Measurements from ENCODE around the gene SORBS1. TPM values are rescaled to one million over a fixed set of nuclear protein-coding genes. Genes with fewer than 3 reads are reported as not detected.

Gene SORBS1
- total RNA-seq, 1 donor from 2014 or later = 896 TPM

DNA sequence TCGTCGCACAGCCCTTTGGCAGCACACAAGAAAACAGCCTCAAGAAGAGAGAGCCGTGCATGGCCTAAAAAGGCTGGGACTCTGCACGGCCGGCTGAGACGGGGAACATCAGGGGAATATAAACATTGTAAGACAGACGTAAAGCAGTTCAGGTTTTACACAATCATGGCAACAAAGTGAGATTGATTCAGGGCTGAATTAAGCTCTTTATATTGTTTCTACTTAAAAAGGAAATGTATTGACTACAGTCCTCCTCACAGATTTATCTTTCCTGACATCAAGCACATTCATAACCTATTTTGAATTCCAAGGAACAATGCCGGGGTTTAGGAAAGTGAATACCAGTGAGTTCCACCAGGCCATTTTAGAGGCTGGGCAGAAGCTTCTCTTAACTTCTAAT, 25.2 kb downstream of the SORBS1 start:
- Histone ChIP-seq H3K4me1 (peaks cover 100% of the 10 kb centered on the region), H3K4me3 (peak overlapping the region; percentile 18), H3K36me3 (no peaks in the 10 kb centered on the region), H3K27ac (replicated peaks) (peak overlapping the region; percentile 92), H3K27me3 (ENCODE audit: low read depth) (no peaks in the 10 kb centered on the region), H3K9me3 (replicated peaks) (no peaks in the 10 kb centered on the region)
- intact Hi-C loops (cut with micrococcal nuclease) = no loop called here
- DNase-seq = no peak
- TF ChIP-seq, protein P1, sequence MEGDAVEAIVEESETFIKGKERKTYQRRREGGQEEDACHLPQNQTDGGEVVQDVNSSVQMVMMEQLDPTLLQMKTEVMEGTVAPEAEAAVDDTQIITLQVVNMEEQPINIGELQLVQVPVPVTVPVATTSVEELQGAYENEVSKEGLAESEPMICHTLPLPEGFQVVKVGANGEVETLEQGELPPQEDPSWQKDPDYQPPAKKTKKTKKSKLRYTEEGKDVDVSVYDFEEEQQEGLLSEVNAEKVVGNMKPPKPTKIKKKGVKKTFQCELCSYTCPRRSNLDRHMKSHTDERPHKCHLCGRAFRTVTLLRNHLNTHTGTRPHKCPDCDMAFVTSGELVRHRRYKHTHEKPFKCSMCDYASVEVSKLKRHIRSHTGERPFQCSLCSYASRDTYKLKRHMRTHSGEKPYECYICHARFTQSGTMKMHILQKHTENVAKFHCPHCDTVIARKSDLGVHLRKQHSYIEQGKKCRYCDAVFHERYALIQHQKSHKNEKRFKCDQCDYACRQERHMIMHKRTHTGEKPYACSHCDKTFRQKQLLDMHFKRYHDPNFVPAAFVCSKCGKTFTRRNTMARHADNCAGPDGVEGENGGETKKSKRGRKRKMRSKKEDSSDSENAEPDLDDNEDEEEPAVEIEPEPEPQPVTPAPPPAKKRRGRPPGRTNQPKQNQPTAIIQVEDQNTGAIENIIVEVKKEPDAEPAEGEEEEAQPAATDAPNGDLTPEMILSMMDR (IDR thresholded peaks at IDR 0.05; ENCODE audit: borderline replicate concordance) = no peak

DNA sequence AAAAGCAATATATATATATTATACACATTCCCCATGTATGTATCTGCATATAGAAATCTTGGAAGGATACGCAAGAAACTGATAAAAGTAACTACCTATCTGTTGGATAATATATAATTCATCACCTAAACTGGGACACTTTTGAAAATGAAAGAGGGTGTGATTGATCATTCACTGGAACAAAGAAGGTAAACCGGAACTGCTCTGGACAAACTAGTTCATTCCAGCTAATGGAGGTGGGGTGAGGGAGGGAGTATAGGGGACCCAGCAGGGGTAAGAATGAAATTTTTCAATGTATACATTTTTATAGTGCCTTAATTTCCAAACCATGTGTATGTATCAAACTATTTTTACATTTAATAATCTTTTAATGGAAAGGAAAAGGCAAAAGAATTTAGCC, 25.6 kb downstream of the SORBS1 start:
- TF ChIP-seq, protein P1 (IDR thresholded peaks at IDR 0.05; ENCODE audit: borderline replicate concordance) = no peak
- no peak for DNase-seq
- Histone ChIP-seq H3K9me3 (replicated peaks) (no peaks in the 10 kb centered on the region), H3K36me3 (no peaks in the 10 kb centered on the region), H3K4me3 (no peak overlapping the region), H3K27ac (replicated peaks) (peak overlapping the region; percentile 92), H3K4me1 (peaks cover 100% of the 10 kb centered on the region), H3K27me3 (ENCODE audit: low read depth) (no peaks in the 10 kb centered on the region)
- intact Hi-C loops (cut with micrococcal nuclease) = no loop called here

DNA sequence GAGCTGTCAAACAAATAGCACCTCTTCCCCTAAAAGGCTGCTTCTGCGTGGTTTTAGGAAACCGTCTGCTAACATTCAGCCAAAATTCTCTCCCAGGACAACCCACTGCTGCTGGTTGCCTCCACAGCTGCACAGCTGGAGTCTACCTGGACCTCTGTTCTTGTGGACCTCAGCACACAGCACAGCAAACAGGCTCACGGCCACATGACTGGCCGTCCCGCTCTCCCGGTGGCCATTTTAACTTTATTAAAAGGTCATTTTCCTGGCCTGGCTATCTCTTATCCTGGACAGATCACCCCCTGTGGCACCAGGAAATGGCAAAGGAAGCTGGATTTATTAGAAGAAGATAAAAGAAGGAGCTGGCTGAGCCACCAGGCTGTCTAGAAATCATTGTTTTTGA, 27.6 kb downstream of the SORBS1 start:
- intact Hi-C loops (cut with micrococcal nuclease) = no loop called here
- Histone ChIP-seq H3K9me3 (replicated peaks) (no peaks in the 10 kb centered on the region), H3K27ac (replicated peaks) (peak overlapping the region; percentile 66), H3K4me1 (peaks cover 100% of the 10 kb centered on the region), H3K27me3 (ENCODE audit: low read depth) (no peaks in the 10 kb centered on the region), H3K36me3 (no peaks in the 10 kb centered on the region), H3K4me3 (no peak overlapping the region)
- no peak for DNase-seq
- TF ChIP-seq, protein P1 (IDR thresholded peaks at IDR 0.05; ENCODE audit: borderline replicate concordance) = no peak

- TF ChIP-seq, protein P1 (IDR thresholded peaks at IDR 0.05; ENCODE audit: borderline replicate concordance) = no peak
- no peaks in the 10 kb centered on the region for H3K9me3 ChIP-seq (replicated peaks)
- DNase-seq = no peak
- no peak overlapping the region for H3K4me3 ChIP-seq
- H3K27me3 ChIP-seq (ENCODE audit: low read depth) = no peaks in the 10 kb centered on the region
- intact Hi-C loops (cut with micrococcal nuclease) = no loop called here
- H3K36me3 ChIP-seq = no peaks in the 10 kb centered on the region
- peaks cover 100% of the 10 kb centered on the region for H3K4me1 ChIP-seq
- peak overlapping the region; percentile 57 for H3K27ac ChIP-seq (replicated peaks)
Observed at GRCh38 chr10:95532536-95532935, 28.6 kb downstream of the SORBS1 start.

GRCh38 chr10:95531994-95532399, 29.2 kb downstream of the SORBS1 start:
- peaks cover 100% of the 10 kb centered on the region for H3K4me1 ChIP-seq

More at GRCh38 chr10:95531994-95532399, 29.2 kb downstream of the SORBS1 start:
- TF ChIP-seq, protein P1 (IDR thresholded peaks at IDR 0.05; ENCODE audit: borderline replicate concordance) = no peak
- H3K36me3 ChIP-seq = no peaks in the 10 kb centered on the region
- H3K27ac ChIP-seq (replicated peaks) = peak overlapping the region; percentile 57
- no peaks in the 10 kb centered on the region for H3K9me3 ChIP-seq (replicated peaks)
- H3K27me3 ChIP-seq (ENCODE audit: low read depth) = no peaks in the 10 kb centered on the region
- H3K4me3 ChIP-seq = no peak overlapping the region
- intact Hi-C loops (cut with micrococcal nuclease) = no loop called here
- DNase-seq = no peak

Measured in left ventricle myocardium inferior (tissue), 1 donor.